Kidney epithelial cell (primary cell): ENCODE measurements around the gene GNB2. TPM values are rescaled to one million over a fixed set of nuclear protein-coding genes. Genes with fewer than 3 reads are reported as not detected.

ENCODE experiments used
- DNase-seq: peaks from one replicate; pipeline ENCODE4 v3.0.0-alpha.2; 2010; ENCODE audit warnings: low read depth
- H3K27me3 ChIP-seq: 2 replicates; pipeline ENCODE4 v1.6.0; 2011; ENCODE audit warnings: low read length; ENCODE audit not compliant: control insufficient read depth, insufficient read depth
- H3K36me3 ChIP-seq: 2 replicates; pipeline ENCODE4 v1.5.1; 2011; ENCODE audit warnings: low read length; ENCODE audit not compliant: control insufficient read depth, insufficient read depth
- H3K4me3 ChIP-seq: 2 replicates; pipeline ENCODE4 v1.5.1; 2011; ENCODE audit warnings: low read depth, mild to moderate bottlenecking, control low read depth, low read length
- CTCF ChIP-seq: IDR thresholded peaks from 2 replicates; pipeline ENCODE4 v1.5.1; 2011; ENCODE audit warnings: mild to moderate bottlenecking, moderate library complexity, low read length, control low read depth, inconsistent platforms; ENCODE audit not compliant: insufficient read depth, poor library complexity, severe bottlenecking
- total RNA-seq: library from RNA; depleted of rRNA; stranded (reverse); fragments of >200 nt; gene quantifications from 2 replicates; pipeline ENCODE4 v1.2.3, GENCODE V29; 2015

Gene GNB2
- total RNA-seq, 1 donor from 2014 or later = 330 TPM

- peaks cover 7% of the 10 kb centered on the region for H3K36me3 ChIP-seq
- DNase-seq = no peak
- H3K27me3 ChIP-seq = no peaks in the 10 kb centered on the region
- no peak for TF ChIP-seq CTCF
- no peak overlapping the region for H3K4me3 ChIP-seq
Measured at GRCh38 chr7:100679129-100679926, 5.8 kb downstream of the GNB2 start.

GRCh38 chr7:100679927-100680575 is 6.5 kb downstream of the GNB2 start:
- no peak for TF ChIP-seq CTCF
- peaks cover 7% of the 10 kb centered on the region for H3K36me3 ChIP-seq
- no peaks in the 10 kb centered on the region for H3K27me3 ChIP-seq
- no peak overlapping the region for H3K4me3 ChIP-seq
- no peak for DNase-seq

GRCh38 chr7:100680576-100681271 is 7.2 kb downstream of the GNB2 start:
- no peaks in the 10 kb centered on the region for H3K27me3 ChIP-seq
- no peak overlapping the region for H3K4me3 ChIP-seq
- TF ChIP-seq CTCF = no peak
- no peak for DNase-seq
- peaks cover 7% of the 10 kb centered on the region for H3K36me3 ChIP-seq

GRCh38 chr7:100681491-100682227 is 8.1 kb downstream of the GNB2 start:
- Histone ChIP-seq H3K36me3 (peaks cover 7% of the 10 kb centered on the region), H3K27me3 (no peaks in the 10 kb centered on the region), H3K4me3 (no peak overlapping the region)
- no peak for DNase-seq
- no peak for TF ChIP-seq CTCF

- Histone ChIP-seq H3K4me3 (no peak overlapping the region), H3K27me3 (no peaks in the 10 kb centered on the region), H3K36me3 (peaks cover 5% of the 10 kb centered on the region)
- DNase-seq = no peak
- no peak for TF ChIP-seq CTCF
Measured at GRCh38 chr7:100682228-100682741, 8.7 kb downstream of the GNB2 start.
